ENCODE results near the gene PKLR.

DNA sequence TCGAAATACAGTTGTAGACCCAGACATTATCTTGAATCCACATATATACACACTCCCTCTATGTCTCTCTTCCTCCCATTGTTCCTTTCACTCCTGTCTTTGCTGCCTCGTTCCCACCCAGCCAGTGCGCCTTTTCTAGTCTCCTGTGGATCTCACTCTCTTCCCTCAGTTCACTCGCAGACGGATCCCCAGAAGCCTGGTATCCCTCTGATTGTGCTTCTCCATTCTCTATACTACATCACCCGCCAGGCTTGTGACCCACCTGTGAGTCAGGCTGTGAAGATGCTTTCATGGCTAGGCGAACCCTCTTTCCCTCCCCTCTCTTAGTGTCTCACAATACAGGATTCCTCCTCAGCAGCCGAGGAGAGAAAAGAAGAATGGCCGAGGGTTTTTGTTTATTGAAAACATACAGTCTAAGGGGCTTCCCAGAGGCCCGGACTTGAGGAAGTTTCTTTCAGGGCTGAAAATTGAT is 22.5 kb downstream of the PKLR start:
- no peak for TF ChIP-seq GATA3 (IDR thresholded peaks at IDR 0.05; ENCODE audit: low read depth, low read length)
- TF ChIP-seq GATA2 (IDR thresholded peaks at IDR 0.05; ENCODE audit: low read depth, low read length), result no peak
